ENCODE measurements around the gene ARID4A. TPM values are rescaled to one million over a fixed set of nuclear protein-coding genes. Genes with fewer than 3 reads are reported as not detected.

ARID4A gene
- total RNA-seq, 2 donors from 2014 or later: 21.4 to 26.8 TPM

- Histone ChIP-seq H3K9me3 (no peaks in the 10 kb centered on the region), H3K4me1 (peaks cover 9% of the 10 kb centered on the region), H3K9ac (ENCODE audit: low read depth in 2 of 2, low read length in 2 of 2) (no peak overlapping the region), H3K27me3 (no peaks in the 10 kb centered on the region), H3K36me3 (no peaks in the 10 kb centered on the region), H3K4me3 (no peak overlapping the region), H3K27ac (no peak overlapping the region)
- intact Hi-C loops (cut with DNase I): no loop called here
- DNase-seq: no peak
- no peak for TF ChIP-seq CTCF (IDR thresholded peaks at IDR 0.05)
Observed at GRCh38 chr14:58278177-58278576, 20.2 kb upstream of the ARID4A start.

- Histone ChIP-seq H3K27ac (peak overlapping the region; percentile 75), H3K4me3 (no peak overlapping the region), H3K4me1 (peaks cover 12% of the 10 kb centered on the region), H3K27me3 (no peaks in the 10 kb centered on the region), H3K36me3 (no peaks in the 10 kb centered on the region), H3K9ac (ENCODE audit: low read depth in 2 of 2, low read length in 2 of 2) (no peak overlapping the region), H3K9me3 (no peaks in the 10 kb centered on the region)
- peak; percentile 56 for DNase-seq
- no peak for TF ChIP-seq CTCF (IDR thresholded peaks at IDR 0.05)
- intact Hi-C loops (cut with DNase I): no loop called here
Observed at GRCh38 chr14:58280954-58281787, 17.2 kb upstream of the ARID4A start.

- H3K4me1 ChIP-seq: peaks cover 12% of the 10 kb centered on the region
- peak overlapping the region in 1 of 2 donors; percentile 12 for H3K9ac ChIP-seq (ENCODE audit: low read depth in 2 of 2, low read length in 2 of 2)
- no peaks in the 10 kb centered on the region for H3K36me3 ChIP-seq
Observed at GRCh38 chr14:58281969-58282368, 16.4 kb upstream of the ARID4A start.

GRCh38 chr14:58282925-58283593, 15.3 kb upstream of the ARID4A start:
- Histone ChIP-seq H3K27me3 (no peaks in the 10 kb centered on the region), H3K9me3 (no peaks in the 10 kb centered on the region), H3K36me3 (no peaks in the 10 kb centered on the region), H3K27ac (no peak overlapping the region), H3K9ac (ENCODE audit: low read depth in 2 of 2, low read length in 2 of 2) (no peak overlapping the region), H3K4me1 (peaks cover 12% of the 10 kb centered on the region), H3K4me3 (no peak overlapping the region)
- TF ChIP-seq CTCF (IDR thresholded peaks at IDR 0.05): no peak
- no peak for DNase-seq
- intact Hi-C loops (cut with DNase I): no loop called here

More at GRCh38 chr14:58281969-58282368, 16.4 kb upstream of the ARID4A start:
- Histone ChIP-seq H3K27ac (peak overlapping the region; percentile 75), H3K27me3 (no peaks in the 10 kb centered on the region), H3K4me3 (no peak overlapping the region), H3K9me3 (no peaks in the 10 kb centered on the region)
- no peak for DNase-seq
- intact Hi-C loops (cut with DNase I): no loop called here
- TF ChIP-seq CTCF (IDR thresholded peaks at IDR 0.05): no peak

- Histone ChIP-seq H3K36me3 (no peaks in the 10 kb centered on the region), H3K4me3 (no peak overlapping the region), H3K27ac (peak overlapping the region; percentile 35), H3K27me3 (no peaks in the 10 kb centered on the region), H3K9me3 (no peaks in the 10 kb centered on the region), H3K9ac (ENCODE audit: low read depth in 2 of 2, low read length in 2 of 2) (no peak overlapping the region), H3K4me1 (peaks cover 12% of the 10 kb centered on the region)
- DNase-seq: no peak
- intact Hi-C loops (cut with DNase I): no loop called here
- TF ChIP-seq CTCF (IDR thresholded peaks at IDR 0.05): no peak
Observed at GRCh38 chr14:58283730-58284129, 14.6 kb upstream of the ARID4A start.
